NCI-H1694 (cell line): ENCODE results near the gene PLXNB2.

Experiments
- DNase-seq: peaks from one replicate; lab custom pipeline; 2025; lab: John Stamatoyannopoulos, UW

Gene PLXNB2

DNA sequence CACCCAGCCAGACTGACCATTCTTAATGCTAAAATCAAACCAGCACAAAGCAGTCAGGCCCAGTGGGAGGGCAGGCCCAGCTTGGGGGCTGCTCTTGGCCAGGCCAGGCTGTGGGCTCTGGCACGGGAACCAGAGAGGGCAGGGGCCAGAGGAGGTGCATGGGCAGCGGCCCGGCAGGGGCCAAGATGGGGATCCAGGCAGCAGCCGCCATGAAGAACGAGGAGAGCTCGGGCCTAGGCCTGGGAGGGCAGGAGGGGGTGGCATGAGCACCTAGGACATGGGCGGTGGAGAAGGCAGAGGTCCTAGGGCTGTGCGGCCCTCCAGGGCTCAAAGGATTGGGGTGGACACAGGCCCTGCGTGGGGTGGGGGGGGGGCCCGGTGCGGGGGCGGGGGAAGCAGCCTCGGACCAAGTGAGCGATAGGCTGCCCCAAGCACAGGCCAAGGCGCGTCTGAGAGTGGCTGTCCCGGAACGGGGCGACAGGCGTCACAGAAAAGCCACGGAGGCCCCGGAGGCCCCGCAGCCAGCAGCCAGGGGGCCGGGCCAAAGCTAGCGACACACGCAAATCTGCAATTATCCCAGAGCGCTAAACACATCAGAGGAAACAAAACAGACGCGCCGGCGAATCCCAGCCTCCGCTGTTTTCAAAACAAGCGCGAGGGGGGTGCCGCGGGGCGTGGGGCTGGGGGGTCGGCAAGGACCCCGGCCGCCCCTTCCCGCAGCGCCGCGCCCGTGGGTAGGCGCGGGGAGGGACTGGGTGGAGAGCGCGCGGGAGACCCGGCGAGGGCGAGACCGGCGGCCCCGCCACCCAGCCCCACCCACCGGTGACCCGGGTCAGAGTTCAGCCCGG is 8.3 kb downstream of the PLXNB2 start:
- no peak for DNase-seq

GRCh38 chr22:50298266-50298637 is 9.2 kb downstream of the PLXNB2 start:
- no peak for DNase-seq

DNA sequence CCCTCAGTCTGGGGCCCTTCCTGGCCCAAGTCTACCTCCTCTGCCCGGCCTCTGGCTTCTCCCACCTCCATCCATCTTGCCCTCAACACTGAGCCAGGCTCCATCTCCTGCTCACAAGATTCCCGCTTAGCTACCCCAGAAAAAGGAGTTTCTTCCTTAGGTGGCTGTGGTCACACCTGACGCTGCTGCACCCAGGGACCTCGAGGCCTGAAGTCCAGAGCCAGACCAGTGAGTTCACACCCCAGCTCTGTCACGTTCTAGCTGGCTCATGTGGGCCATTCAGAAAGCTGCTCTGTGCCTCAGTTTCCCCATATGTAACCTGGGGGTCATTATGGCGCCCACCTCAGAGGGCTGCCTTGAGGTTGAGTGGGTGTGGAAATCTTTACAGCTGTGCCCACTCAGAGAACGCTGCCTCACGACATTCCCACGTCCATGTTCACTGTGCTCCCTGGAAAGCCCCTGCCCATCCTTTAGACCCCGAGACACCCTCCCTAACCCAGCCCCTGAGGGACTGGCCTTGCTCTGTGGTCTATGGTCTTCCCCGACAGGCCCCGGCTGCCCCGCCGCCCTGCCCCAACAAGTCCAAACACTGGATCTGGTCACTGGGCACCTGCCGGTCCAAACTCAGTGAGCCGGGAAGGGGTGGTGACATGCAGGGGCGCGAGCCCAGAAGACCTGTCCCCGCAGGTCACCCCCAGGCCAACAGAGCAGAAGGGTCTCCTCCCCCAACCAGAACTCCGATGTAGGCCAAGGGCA is 9.8 kb downstream of the PLXNB2 start:
- no peak for DNase-seq

- no peak for DNase-seq
These were observed 10.6 kb downstream of the PLXNB2 start for GRCh38 chr22:50296658-50297490.

- DNase-seq: no peak
These were observed 13.2 kb downstream of the PLXNB2 start for GRCh38 chr22:50294319-50294656.

GRCh38 chr22:50293441-50294318 is 13.8 kb downstream of the PLXNB2 start:
- no peak for DNase-seq

- no peak for DNase-seq
These were observed 14.6 kb downstream of the PLXNB2 start for GRCh38 chr22:50292643-50293440.

DNA sequence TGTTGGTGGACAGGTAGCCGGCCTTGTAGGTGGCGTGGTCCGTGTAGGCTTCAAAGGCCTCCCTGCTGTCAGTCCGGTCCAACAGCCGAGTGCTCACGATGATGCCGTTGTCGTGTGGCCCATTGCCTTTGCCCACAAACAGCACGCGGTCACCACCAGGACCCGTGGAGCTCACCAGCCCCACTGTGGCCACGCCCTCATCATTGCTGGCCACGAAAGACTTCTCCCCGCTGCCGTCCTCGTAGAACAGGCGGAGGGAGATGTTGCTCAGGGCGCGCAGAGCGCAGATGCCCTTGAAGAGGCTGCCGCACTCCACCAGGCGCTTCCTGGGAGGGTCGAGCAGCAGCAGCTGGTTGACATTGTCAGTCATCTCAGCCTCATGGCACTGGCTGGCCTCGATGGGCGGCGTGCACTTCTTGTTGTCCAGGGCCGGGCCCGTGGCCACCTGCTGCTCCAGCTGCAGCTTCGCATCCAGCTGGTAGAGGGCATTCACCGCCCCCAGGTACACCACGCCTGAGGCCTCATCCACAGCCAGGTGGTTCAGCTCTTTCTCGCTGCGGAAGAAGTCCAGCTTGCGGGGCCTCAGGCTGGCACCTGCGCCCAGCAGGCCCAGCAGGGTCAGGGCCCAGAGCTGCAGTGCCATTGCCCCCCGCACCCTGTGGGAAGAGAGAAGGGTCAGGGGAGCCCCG is 17.4 kb downstream of the PLXNB2 start:
- DNase-seq: no peak

DNA sequence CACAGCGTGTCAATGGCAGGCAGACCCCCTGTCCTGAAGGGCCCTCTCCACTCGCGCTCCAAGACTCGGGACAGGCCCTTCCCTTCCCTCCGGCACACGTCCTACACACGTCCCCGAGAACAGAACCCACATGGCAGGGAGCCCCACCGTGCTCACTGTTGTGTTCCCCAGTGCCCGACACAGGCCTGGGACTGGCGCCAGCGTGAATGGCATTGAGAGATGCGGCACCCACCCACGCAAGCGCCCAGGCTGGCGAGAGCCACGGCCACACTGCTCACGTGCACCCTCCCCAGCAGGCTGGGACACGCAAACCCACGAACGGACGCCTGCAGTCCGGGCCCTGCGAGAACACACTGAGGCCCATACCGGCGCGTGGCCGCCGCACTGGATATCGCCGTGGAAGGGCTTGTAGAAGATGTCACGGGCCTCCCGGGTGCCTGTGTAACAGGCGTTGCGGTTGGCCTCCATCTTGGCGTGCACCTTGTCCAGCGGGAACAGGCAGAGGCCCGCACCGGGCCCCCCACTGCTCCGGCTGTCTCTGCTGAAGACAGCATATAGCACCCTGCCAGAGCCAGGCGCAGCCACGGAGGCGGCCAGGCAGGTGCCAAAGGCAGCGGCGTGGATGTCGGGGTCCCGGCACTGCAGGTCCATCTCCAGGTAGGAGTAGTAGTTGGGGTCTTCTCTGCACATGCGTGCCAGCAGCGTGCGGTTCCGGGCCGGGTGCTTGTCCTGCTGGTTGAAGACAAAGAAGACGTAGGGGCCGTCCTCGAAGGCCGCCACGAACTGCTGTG is 18.1 kb downstream of the PLXNB2 start:
- DNase-seq: no peak

DNA sequence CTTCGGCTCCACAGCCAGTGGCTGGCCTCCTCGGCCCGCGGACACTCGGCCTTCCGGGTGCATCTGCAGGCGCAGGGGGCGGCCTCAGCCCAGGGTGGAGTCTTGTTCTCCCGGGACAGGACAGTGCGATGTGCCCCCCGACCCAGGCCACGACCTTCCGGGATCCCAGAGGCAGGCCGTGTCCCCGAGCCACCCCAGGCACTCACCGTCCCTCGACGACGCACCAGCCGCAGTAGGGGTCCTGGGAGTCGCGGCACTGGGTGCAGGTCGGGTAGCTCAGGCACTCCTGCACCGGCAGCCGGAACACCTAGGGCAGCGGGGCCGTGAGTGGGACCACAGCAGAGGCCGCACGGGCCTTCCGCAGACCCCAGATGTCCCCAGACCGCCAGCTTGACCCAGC is 19.7 kb downstream of the PLXNB2 start:
- no peak for DNase-seq

DNA sequence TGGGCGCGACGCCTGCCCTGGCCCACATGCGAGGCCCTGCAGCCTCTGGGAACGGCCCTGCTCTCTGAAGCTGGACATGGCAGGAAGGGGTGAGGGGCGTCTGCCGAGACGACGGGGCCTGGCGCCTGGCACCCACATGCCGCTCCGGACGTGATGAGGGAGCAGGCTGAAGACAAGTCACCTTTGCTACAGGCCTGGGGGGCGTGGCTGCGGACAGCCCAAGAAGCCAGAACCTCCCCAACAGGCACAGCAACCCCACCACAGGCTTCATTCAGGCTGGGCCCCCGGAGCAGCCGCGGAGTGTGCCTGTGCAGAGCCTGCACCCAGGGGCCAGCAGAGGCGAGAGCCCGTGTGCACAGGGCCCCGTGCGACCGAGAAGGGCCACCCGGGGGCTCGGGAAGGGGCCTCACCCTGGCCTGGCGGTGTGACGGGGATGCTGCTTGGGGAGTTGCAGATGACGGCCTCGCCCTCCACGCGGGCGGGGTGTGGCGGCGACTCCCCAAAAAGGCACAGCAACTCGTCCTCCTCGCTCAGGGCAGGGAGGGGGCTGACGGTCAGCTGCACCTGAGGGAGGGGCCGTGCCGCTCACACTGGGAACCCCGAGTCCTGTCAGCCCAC is 20.6 kb downstream of the PLXNB2 start:
- DNase-seq: no peak

DNA sequence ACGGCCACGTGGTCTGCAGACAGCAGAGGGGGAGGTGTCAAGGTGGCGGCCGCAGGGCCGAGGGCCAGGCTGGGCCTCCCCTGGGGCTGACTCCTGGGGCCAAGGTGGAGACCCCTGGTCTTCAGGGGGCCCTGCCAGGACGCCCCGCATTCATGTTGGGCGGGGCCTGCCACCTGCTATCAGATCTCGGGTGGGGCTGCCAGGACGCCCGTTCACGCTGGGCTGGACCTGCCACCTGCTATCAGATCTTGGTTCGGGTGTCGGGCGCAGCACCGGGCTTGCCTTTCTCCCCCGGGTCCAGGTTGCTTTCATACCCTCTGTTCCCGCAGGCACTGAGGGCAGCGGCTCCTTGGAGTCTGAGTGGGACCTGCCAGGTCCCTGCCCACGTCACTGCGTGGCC is 21.2 kb downstream of the PLXNB2 start:
- DNase-seq: no peak

DNA sequence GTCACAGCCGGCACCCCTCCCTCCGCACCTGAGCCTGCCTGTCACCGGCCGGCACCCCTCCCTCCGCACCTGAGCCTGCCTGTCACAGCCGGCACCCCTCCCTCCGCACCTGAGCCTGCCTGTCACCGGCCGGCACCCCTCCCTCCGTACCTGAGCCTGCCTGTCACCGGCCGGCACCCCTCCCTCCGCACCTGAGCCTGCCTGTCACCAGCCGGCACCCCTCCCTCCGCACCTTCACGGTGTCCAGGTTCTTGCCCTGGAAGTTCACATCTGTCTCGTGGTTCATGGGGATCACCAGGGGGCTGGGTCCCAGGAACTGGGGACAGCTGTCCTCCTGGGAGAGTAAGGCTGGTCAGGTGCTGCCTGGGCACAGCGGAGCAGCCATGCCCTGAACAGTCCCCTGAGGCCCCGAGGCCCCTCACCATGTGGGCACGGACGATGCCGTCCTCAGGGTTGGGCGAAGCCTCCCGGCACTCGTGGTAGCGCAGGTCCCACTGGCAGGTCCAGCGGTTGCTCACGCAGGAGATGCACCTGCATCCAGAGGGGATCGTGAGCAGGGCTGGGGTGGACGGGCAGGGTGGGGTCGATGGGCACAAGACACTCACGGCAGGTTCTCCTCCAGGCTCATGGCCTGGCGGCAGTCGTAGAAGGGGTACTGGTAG is 21.7 kb downstream of the PLXNB2 start:
- DNase-seq: no peak

GRCh38 chr22:50284479-50284878 is 23.0 kb downstream of the PLXNB2 start:
- no peak for DNase-seq

DNA sequence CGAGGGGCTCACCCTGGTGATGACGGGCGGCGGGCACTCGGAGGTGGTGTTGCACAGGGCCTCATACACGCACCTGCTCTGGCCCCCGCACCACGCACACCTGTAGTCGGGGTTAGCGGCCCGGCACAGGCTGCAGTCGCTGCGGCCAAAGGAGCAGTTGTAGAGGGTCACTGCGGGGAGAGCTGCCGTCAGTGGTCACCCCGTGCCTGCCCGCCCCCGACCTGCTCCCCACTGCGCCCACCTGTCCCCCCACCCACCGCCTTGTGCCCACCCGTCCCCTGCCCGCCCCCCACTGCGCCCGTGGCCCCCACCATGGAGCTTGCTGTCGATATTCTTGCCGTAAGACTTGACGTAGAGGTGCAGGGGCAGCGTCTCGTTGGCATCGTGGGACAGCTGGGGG is 23.6 kb downstream of the PLXNB2 start:
- DNase-seq: no peak

DNA sequence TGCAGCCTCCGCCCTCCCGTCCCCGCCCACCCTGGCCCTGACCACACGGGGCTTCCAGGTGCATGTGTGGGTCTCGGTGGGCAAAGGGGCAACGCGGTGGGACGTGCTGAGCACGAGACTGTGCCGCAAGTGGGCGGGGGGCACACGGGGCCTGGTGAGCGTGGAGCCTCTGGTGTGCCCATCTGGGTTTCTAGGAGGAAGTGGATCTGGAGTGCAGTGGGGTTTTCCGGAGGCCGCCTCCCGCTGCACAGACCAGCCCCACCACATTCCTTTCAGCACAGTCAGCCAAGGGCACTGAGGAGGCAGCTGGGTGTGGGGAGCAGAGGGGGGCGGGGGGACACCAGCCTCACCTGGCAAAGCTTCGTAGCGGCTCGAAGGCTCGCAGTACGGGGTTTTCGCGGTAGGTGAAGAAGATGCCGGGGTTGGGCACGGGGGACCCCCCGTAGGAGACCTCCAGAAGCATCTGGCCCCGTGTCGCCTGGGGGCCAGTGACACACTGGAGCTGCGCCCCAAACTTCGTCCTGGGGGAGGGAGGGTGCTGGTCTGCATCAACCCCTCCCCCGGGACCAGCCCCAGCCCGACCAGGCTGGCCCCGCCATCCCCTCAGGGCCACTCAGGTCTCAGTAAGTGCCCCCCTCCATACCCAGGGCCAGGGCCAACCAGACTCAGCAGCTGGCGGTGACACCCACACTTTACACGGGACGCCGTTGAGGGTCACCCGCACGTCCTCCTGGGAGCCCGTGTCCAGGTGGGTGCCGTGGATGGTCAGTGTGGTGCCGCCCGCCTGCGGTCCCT is 24.9 kb downstream of the PLXNB2 start:
- no peak for DNase-seq

DNA sequence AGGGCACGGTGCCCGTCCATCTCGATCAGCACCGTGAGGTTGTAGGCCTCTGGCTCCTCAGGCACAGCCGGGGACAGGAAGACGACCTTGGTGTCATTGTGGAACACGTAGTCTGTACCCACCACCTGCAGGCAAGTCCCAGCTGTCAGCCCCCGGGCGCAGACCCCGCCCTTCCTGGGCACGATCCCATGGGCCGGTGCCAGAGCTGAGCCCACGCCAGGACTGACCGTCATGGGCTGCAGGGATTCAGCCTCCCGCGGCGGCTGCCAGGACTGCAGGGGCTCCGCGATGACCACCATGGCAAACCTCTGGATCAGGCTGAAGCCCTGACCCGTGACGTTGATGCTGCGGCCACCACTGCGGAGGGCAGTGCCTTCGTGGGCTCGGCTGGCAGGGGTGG is 25.5 kb downstream of the PLXNB2 start:
- DNase-seq: no peak

GRCh38 chr22:50281384-50281760 is 26.1 kb downstream of the PLXNB2 start:
- DNase-seq: no peak
